RPMI7951 (cell line): Measurements from ENCODE around the gene RAC3. TPM values are rescaled to one million over a fixed set of nuclear protein-coding genes. Genes with fewer than 3 reads are reported as not detected.

Experiments used
- DNase-seq: peaks from one replicate; pipeline ENCODE4 v3.0.0-alpha.2; 2012; ENCODE audit warnings: low read depth
- total RNA-seq: library from RNA; depleted of rRNA; stranded (reverse); fragments of >200 nt; shearing (Covaris generic); gene quantifications from 2 replicates; pipeline ENCODE4 v1.2.3, GENCODE V29; 2014

RAC3 gene
- total RNA-seq, 1 experiment from 2014 or later = 10.7 TPM

GRCh38 chr17:81998691-81999438, 32.6 kb upstream of the RAC3 start:
- DNase-seq = no peak

- DNase-seq = no peak
Measured at GRCh38 chr17:81999587-81999975, 31.9 kb upstream of the RAC3 start.

- no peak for DNase-seq
Measured at GRCh38 chr17:81999976-82000802, 31.3 kb upstream of the RAC3 start.

- no peak for DNase-seq
Measured at GRCh38 chr17:82000803-82001570, 30.5 kb upstream of the RAC3 start.

GRCh38 chr17:82001571-82002056, 29.9 kb upstream of the RAC3 start:
- DNase-seq = no peak

- peak; percentile 98 for DNase-seq
Measured at GRCh38 chr17:82003411-82004381, 27.8 kb upstream of the RAC3 start.

- DNase-seq = no peak
Measured at GRCh38 chr17:82004517-82005455, 26.7 kb upstream of the RAC3 start.

- DNase-seq = no peak
Measured at GRCh38 chr17:82005701-82006348, 25.7 kb upstream of the RAC3 start.

- DNase-seq = no peak
Measured at GRCh38 chr17:82006468-82007227, 24.8 kb upstream of the RAC3 start.

- DNase-seq = no peak
Measured at GRCh38 chr17:82007228-82007494, 24.3 kb upstream of the RAC3 start.

- peak; percentile 67 for DNase-seq
Measured at GRCh38 chr17:82007495-82008257, 23.8 kb upstream of the RAC3 start.

- DNase-seq = no peak
Measured at GRCh38 chr17:82008258-82008940, 23.1 kb upstream of the RAC3 start.

GRCh38 chr17:82008941-82009405, 22.5 kb upstream of the RAC3 start:
- no peak for DNase-seq

GRCh38 chr17:82009413-82009812, 22.1 kb upstream of the RAC3 start:
- DNase-seq = no peak

- no peak for DNase-seq
Measured at GRCh38 chr17:82010575-82011525, 20.6 kb upstream of the RAC3 start.

GRCh38 chr17:82011617-82012187, 19.8 kb upstream of the RAC3 start:
- no peak for DNase-seq
